Left renal pelvis (tissue), 4 donors: ENCODE data around the gene NFAM1. TPM values are rescaled to one million over a fixed set of nuclear protein-coding genes. Genes with fewer than 3 reads are reported as not detected.

Source experiments
- DNase-seq, 4 donors: peaks; one replicate each; pipeline ENCODE4 v3.0.0-alpha.2; 2013; ENCODE audit warnings: low read depth in 4 of 4, low spot score in 3 of 4
- polyA plus RNA-seq, 4 donors: library from polyadenylated mRNA; unstranded; fragments of 120-200 nt; gene quantifications; one replicate each; pipeline ENCODE4 v1.2.1, GENCODE V29; 2013; ENCODE audit not compliant: insufficient read length in 4 of 4

NFAM1 gene
- polyA plus RNA-seq, 4 donors, result 0.72 to 0.92 (median 0.82) TPM

DNA sequence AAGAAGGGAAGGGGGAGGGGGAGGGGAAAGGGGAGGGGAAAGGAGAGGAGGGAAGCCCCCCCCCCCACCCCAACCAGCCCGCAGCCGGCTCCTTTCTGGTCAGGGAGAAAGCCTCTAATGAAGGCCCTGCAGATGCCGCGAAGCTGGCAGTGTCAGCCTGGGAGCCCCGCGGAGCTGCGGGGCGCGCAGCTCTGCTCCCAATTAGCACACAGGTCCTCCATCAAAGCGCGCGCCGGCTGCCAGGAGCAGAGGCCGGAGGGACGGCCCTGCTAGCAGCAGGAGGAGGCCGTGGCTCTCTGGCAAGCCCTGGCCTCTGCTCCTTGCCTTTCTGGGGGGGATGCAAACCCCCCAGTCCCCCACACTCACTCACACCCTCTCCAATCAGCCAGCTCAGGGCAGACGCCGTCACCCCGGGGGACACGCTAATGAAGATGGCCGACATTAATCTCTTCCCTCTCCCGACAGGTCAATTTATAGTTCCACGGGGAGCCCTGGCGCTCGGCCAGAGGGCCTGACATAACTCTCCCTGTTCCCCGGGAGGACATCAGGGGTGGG lies 91.3 kb downstream of the NFAM1 start:
- no peak for DNase-seq

DNA sequence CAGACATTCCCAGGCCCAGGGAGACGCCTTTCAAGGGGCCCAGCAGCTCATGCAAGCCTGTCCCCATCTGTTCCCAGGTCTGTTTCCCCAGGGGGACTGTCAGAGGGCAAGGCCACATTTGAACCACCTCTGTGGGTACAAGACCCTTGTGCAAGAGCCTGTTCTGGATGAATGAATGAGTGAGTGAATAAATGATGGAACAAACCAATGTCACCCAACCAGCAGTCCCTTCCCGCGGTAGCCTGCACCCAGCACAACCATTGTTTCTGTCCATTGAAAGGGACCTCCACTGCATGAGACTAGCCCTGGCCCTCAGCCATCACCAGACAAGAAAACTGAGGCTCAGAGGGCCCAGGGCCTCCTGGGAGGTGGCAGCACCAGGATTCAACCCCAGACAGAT lies 92.1 kb downstream of the NFAM1 start:
- no peak for DNase-seq

DNA sequence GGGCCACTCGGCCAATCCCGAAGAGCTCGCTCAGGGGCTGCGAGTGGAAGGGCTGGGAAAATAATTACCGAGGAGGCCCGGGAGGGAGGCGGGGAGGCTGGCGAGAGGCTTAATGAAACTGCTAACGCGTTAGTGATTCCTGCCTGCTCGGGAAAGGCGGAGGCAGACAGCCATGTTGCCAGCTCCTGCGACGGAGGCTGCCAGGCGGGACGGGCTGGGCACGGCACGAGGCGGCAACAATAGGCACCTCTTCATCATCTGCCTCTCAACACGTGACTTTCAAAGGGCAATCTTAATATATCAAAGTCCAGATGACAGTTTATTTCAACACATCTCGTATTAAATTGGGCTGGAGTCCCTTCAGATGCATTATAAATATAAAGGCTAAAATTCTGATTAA lies 93.7 kb downstream of the NFAM1 start:
- DNase-seq, result no peak

DNA sequence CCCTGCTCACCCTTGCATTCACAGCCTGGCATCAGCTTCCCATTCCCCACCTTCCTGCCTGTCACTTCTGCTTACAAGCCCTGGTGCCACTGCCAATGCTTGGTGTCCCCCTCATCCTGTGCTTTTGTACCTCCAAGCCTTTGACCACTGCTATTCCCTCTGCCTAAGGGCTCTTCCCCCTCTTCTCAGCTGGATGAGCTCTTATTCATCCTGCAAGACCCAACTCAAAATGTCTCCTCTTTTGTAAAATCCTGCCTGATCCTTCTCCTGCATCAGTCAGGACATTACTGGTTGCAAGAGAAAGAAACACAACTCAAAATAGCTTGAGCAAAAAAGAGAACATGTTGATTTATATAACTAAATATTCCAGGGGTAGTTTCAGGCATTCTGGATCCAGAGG lies 94.8 kb downstream of the NFAM1 start:
- DNase-seq, result no peak

DNA sequence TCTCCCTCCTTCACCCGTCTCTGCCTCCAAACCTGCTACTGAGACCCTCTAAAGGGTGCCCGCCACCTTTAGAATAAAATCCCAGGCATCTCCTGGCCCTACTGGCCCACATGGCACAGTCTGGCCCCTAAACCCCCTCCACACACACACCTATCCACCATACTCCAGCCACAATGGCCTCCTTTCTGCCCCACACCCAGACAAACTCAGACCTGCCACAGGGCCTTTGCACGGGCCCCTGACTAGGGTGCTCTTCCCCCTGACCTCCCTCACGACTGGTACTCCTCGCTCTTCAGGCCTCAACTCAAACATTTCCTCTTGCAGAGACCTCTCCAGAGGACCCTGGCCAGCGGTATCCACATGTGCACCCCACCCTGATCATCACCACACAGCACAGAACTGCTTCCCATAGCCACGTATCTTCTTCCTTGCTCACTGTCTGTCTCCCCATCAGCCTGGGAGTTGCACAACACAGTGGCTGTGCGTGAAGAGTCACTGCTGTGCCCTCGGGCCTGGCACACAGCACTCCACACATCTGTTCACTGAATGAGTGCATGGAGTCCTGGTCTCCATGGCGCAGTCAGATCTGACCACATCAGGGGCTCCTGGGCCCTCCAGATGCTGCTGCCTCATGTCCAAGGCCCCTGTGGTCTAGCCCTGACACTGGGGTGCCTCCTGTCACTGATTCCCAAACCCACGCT lies 95.5 kb downstream of the NFAM1 start:
- DNase-seq, result no peak

DNA sequence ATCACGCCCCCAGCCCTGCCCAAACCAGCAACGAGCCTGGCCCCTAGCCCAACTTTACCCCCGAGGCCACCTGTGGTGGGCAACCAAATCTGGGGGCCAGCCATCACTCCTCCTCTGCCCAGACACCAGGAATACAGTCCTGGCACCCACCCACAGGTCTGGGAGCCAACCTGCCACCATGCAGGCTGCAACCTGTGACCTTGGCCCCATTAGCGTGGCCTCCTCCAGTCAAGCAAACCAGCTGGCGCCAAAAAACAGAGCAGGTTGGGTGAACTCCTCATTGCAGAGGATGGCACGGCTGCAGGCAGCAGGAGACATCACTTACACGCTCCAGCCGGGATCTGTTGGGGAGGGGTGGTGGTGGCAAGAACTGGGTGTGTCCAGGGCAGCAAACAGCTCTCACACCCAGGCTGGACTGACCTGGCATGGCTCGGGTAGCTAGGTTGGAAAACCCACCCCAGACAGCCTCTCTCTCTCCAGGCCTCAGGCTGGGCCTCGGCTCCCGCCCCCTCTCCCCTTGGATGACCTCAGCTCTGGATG lies 96.3 kb downstream of the NFAM1 start:
- DNase-seq, result no peak

DNA sequence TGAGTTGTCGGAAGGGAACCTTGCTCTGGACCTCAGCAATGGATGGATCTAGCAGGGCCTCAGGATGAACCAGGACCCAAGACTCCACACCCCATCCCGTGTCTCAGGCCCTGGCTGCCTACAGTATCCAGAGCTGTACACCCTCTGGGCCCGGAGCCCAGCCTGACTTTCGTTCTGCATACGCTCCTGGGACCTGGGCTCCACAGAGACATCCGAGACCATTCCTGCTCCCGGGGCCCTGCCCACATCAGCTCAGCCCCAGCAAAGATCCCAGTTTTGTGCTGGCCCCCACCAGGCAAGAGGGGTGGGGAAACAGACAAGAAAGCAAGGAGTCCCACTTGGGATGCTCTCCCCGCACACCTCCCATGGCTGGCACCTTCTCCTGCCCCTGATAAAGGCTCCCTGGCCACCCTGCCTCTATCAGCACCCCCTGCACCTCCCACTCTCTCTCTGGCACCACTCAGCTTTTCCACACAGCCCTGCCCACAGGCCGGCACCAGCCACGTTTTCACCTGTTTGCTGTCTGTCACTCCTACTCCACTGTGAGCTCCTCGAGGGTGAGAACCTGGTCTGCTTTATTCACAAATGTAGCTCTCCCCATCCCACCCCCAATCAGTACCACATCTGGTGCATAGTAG lies 97.2 kb downstream of the NFAM1 start:
- DNase-seq, result no peak

DNA sequence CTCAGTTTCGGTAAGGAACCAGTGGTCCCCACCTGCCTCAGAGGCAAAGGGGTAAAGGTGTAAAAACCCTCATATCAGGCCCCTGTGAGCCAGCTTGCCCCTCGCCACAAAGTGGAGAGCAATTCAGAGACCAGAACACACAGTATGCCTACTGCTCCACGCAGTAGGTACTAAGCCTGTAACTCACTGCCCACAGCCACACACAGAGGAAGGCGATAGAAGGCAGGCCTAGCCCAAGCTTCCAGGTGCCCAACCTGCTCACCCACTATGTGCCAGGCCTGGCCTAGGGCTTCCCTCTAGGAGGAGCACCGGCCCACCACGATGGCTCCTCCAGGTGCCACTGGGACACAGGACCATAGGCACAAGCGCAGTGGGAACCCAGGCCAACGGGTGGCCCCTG lies 98.7 kb downstream of the NFAM1 start:
- no peak for DNase-seq

DNA sequence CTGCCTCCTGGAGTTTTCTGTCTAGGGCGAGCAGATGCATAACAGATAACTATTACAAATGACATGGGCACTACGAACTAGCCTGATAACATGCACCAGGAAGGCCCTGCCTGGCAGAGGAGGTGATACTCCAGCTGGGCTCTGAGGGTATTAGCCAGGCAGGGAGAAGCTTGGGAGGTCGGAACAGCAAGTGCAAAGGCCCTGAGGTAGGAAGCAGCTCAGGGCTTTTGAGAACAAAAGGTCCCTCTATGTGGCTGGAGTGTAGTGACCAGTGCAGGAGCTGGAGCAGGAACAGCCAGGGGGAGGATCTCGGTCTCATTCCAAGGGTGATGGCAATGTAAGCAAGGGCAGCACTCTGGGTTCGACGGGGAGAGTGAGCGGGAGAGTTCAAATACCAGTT lies 100.1 kb downstream of the NFAM1 start:
- DNase-seq, result no peak

DNA sequence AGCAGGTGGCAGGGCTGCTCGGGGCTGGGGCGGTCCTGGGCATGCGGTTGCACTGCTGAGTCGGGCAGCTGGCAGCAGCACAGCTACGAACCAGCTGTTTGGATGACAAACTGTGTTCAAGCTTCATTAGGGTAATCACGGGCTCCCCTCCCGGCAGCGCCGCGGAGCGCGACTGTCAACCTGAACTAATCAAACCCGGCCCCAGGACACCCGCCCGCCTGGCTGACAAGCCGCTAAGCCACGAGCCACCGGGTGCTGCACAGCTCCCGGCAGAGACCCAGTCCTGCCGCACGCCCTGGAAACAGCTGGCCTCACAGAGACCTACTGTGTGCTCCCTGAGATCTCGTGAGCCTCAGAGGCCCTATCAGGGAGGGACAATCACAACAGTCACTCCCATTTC lies 101.2 kb downstream of the NFAM1 start:
- no peak for DNase-seq

Other genes starting within 250 kb of the NFAM1 start
- gene TCF20, start 161.8 kb downstream of the NFAM1 start, polyA plus RNA-seq, result 10 to 100 TPM; 18.4 to 28.4 (median 25.4) TPM
- gene RRP7A, start 87.4 kb upstream of the NFAM1 start, polyA plus RNA-seq, result 10 to 100 TPM; 21.8 to 34.7 (median 32.6) TPM
- gene SERHL2, start 121.6 kb upstream of the NFAM1 start, polyA plus RNA-seq, result 1 to 10 TPM; 6.2 to 8.0 (median 6.5) TPM
- 100 to 1,000 TPM in 2 of 4 donors, 10 to 100 TPM in 2; 96.9 to 119 (median 108) TPM for gene POLDIP3, start 182.5 kb upstream of the NFAM1 start, polyA plus RNA-seq
- gene ATP5MGL, start 208.2 kb upstream of the NFAM1 start, polyA plus RNA-seq, result not detected
- gene CYB5R3, start 217.0 kb upstream of the NFAM1 start, polyA plus RNA-seq, result 100 to 1,000 TPM; 137 to 152 (median 141) TPM